H9 (cell line): ENCODE measurements around the gene NLRX1. TPM values are rescaled to one million over a fixed set of nuclear protein-coding genes. Genes with fewer than 3 reads are reported as not detected.

Experiments
- DNase-seq: peaks from one replicate; pipeline ENCODE4 v3.0.0-alpha.2; 2017
- H2AFZ ChIP-seq: one replicate; pipeline ENCODE4 v1.6.1; 2013; ENCODE audit warnings: mild to moderate bottlenecking, low read length, control low read depth, moderate library complexity
- H2AK5ac ChIP-seq: 2 replicates; pipeline ENCODE4 v1.6.1; 2013; ENCODE audit warnings: low read length, control low read depth, mixed read lengths; ENCODE audit not compliant: insufficient read length
- H2BK120ac ChIP-seq: one replicate; pipeline ENCODE4 v1.6.1; 2013; ENCODE audit warnings: low read depth, mild to moderate bottlenecking, low read length, control low read depth, inconsistent platforms; ENCODE audit not compliant: poor library complexity, severe bottlenecking
- H2BK12ac ChIP-seq: 2 replicates; pipeline ENCODE4 v1.6.1; 2013; ENCODE audit warnings: low read length, control low read depth, mixed read lengths, low read depth; ENCODE audit not compliant: insufficient read length
- H2BK15ac ChIP-seq: 2 replicates; pipeline ENCODE4 v1.6.1; 2013; ENCODE audit warnings: low read depth, low read length, control low read depth
- H2BK20ac ChIP-seq: one replicate; pipeline ENCODE4 v1.6.1; 2013; ENCODE audit warnings: low read depth, mild to moderate bottlenecking, low read length, control low read depth, inconsistent platforms; ENCODE audit not compliant: poor library complexity, severe bottlenecking
- H2BK5ac ChIP-seq: 2 replicates; pipeline ENCODE4 v1.6.1; 2013; ENCODE audit warnings: low read length, control low read depth, mixed read lengths; ENCODE audit not compliant: insufficient read length
- H3K14ac ChIP-seq: 2 replicates; pipeline ENCODE4 v1.6.1; 2013; ENCODE audit warnings: low read length, control low read depth; ENCODE audit not compliant: insufficient read depth
- H3K18ac ChIP-seq: 2 replicates; pipeline ENCODE4 v1.6.1; 2013; ENCODE audit warnings: low read depth, mild to moderate bottlenecking, mixed read lengths, low read length, control low read depth; ENCODE audit not compliant: insufficient read length
- H3K23ac ChIP-seq: 2 replicates; pipeline ENCODE4 v1.6.1; 2013; ENCODE audit warnings: low read length, control low read depth, mixed read lengths, low read depth; ENCODE audit not compliant: insufficient read length
- H3K23me2 ChIP-seq: 2 replicates; pipeline ENCODE4 v1.6.1; 2013; ENCODE audit warnings: low read depth, mild to moderate bottlenecking, mixed read lengths, low read length, control low read depth; ENCODE audit not compliant: insufficient read length, poor library complexity, severe bottlenecking
- H3K27ac ChIP-seq: 2 replicates; pipeline ENCODE4 v1.5.1; 2013; ENCODE audit warnings: low read length, control low read depth, mixed read lengths, low read depth; ENCODE audit not compliant: insufficient read length
- H3K27me3 ChIP-seq: 2 replicates; pipeline ENCODE4 v1.6.1; 2013; ENCODE audit warnings: low read length, control low read depth, inconsistent platforms; ENCODE audit not compliant: insufficient read depth
- H3K4ac ChIP-seq: 2 replicates; pipeline ENCODE4 v1.6.1; 2013; ENCODE audit warnings: low read depth, mild to moderate bottlenecking, control low read depth, inconsistent platforms, low read length, moderate library complexity
- H3K4me1 ChIP-seq: 2 replicates; pipeline ENCODE4 v1.6.1; 2013; ENCODE audit warnings: low read length, control low read depth, inconsistent platforms; ENCODE audit not compliant: insufficient read depth
- H3K4me2 ChIP-seq: 2 replicates; pipeline ENCODE4 v1.6.1; 2013; ENCODE audit warnings: low read length, control low read depth, mixed read lengths; ENCODE audit not compliant: insufficient read length, insufficient read depth
- H3K56ac ChIP-seq: 2 replicates; pipeline ENCODE4 v1.6.1; 2013; ENCODE audit warnings: low read depth, mild to moderate bottlenecking, mixed read lengths, low read length, control low read depth; ENCODE audit not compliant: insufficient read length
- H3K79me1 ChIP-seq: 2 replicates; pipeline ENCODE4 v1.6.1; 2013; ENCODE audit warnings: low read depth, mild to moderate bottlenecking, moderate library complexity, low read length, control low read depth, inconsistent platforms; ENCODE audit not compliant: insufficient read depth, poor library complexity, severe bottlenecking
- H3K79me2 ChIP-seq: 2 replicates; pipeline ENCODE4 v1.6.1; 2013; ENCODE audit warnings: low read length, control low read depth, inconsistent platforms; ENCODE audit not compliant: insufficient read depth
- H3K9ac ChIP-seq: 2 replicates; pipeline ENCODE4 v1.6.1; 2013; ENCODE audit warnings: low read length, control low read depth, mixed read lengths; ENCODE audit not compliant: insufficient read length; ENCODE audit errors: extremely low read depth
- H3K9me3 ChIP-seq: one replicate; pipeline ENCODE4 v1.6.1; 2013; ENCODE audit warnings: low read depth, low read length, inconsistent platforms; ENCODE audit not compliant: control insufficient read depth
- H3T11ph ChIP-seq: one replicate; pipeline ENCODE4 v1.6.1; 2013; ENCODE audit warnings: mild to moderate bottlenecking, low read length, control low read depth, inconsistent platforms
- H4K20me1 ChIP-seq: one replicate; pipeline ENCODE4 v1.6.1; 2013; ENCODE audit not compliant: control insufficient read depth, insufficient read length, insufficient read depth
- H4K5ac ChIP-seq: 2 replicates; pipeline ENCODE4 v1.6.1; 2013; ENCODE audit warnings: low read depth, mild to moderate bottlenecking, mixed read lengths, low read length, control low read depth; ENCODE audit not compliant: insufficient read length
- H4K8ac ChIP-seq: replicated peaks from 2 replicates; pipeline ENCODE4 v1.6.1; 2013; ENCODE audit warnings: low read length, control low read depth, mixed read lengths, low read depth; ENCODE audit not compliant: insufficient read length
- H4K91ac ChIP-seq: 2 replicates; pipeline ENCODE4 v1.6.1; 2013; ENCODE audit warnings: low read depth, mild to moderate bottlenecking, moderate library complexity, mixed read lengths, low read length, control low read depth; ENCODE audit not compliant: insufficient read length
- H3K27ac Mint-ChIP-seq, 3 experiments: 2 replicates in 2 of 3; 3 replicates in 1 of 3; pipeline ENCODE4 v1.8.0; 2020 to 2021; ENCODE audit warnings: mixed read lengths in 3 of 3, mild to moderate bottlenecking in 1 of 3, moderate library complexity in 1 of 3
- H3K27me3 Mint-ChIP-seq: 2 replicates; pipeline ENCODE4 v1.8.0; 2021; ENCODE audit warnings: low read depth, mild to moderate bottlenecking, moderate library complexity, mixed read lengths
- H3K36me3 Mint-ChIP-seq, 3 experiments: 2 replicates in 2 of 3; 3 replicates in 1 of 3; pipeline ENCODE4 v1.8.0; 2020 to 2021; ENCODE audit warnings: low read depth in 3 of 3, mixed read lengths in 3 of 3; ENCODE audit not compliant: insufficient read depth in 1 of 3
- H3K4me1 Mint-ChIP-seq, 2 experiments: 2 replicates each; pipeline ENCODE4 v1.8.0; 2020; ENCODE audit warnings: mixed read lengths in 2 of 2
- H3K4me3 Mint-ChIP-seq, 2 experiments: 2 replicates in 1 of 2; 3 replicates in 1 of 2; pipeline ENCODE4 v1.8.0; 2020 to 2021; ENCODE audit warnings: mild to moderate bottlenecking in 2 of 2, mixed read lengths in 2 of 2, moderate library complexity in 1 of 2
- H3K9me3 Mint-ChIP-seq, 2 experiments: 2 replicates in 1 of 2; 3 replicates in 1 of 2; pipeline ENCODE4 v1.8.0; 2020; ENCODE audit warnings: mild to moderate bottlenecking in 2 of 2, mixed read lengths in 2 of 2, moderate library complexity in 1 of 2
- CTCF ChIP-seq: fragments of 200-600 bp; sonication (generic); conservative IDR thresholded peaks from 3 replicates; pipeline ENCODE4 v1.8.0; 2021; ENCODE audit warnings: antibody characterized with exemption, mild to moderate bottlenecking
- WGBS: extraction: QIAGEN DNeasy Blood & Tissue Kit; methylation state at CpG from one replicate; pipeline ENCODE4 v1.1.7; 2013; ENCODE audit warnings: missing lambda C conversion rate, low lambda C conversion rate, mixed read lengths; ENCODE audit not compliant: insufficient read length; ENCODE audit errors: extremely low coverage; 5-methylcytosine and 5-hydroxymethylcytosine counted together
- total RNA-seq: library from RNA; stranded (reverse); gene quantifications from 2 replicates; pipeline ENCODE4 v1.2.1, GENCODE V29; 2021

NLRX1 gene
- total RNA-seq, 1 experiment from 2014 or later = 18.2 TPM

DNA sequence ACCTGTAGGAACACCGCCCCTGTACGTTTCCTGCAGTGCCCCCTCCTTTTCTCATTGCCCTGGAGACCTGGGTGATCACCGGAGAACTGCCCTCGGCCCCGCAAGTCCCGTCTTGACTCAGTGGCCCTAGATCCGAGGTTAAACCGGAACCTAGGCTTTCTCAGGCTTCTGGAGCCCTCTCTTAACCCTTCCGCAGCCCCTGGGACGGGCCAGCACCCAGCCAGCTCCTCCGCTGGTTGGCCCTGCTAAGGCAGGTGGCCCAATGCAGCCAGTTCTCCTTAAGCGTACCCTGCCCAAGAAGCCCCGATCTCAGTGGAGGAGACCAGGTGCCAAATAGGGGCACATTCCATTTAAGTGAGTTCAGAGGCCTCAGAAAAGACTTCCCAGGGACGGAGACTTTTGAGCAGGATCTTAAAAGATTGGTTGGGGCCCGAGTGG is 776 bp downstream of the NLRX1 start:
- Histone ChIP-seq H3K9ac (peak overlapping the region; percentile 69), H4K8ac (no peak overlapping the region), H3K4me1 (peaks cover 3% of the 10 kb centered on the region; the same call in 1 of the 2 replicates), H3K4me2 (peak overlapping the region; percentile 56), H3K27me3 (no peaks in the 10 kb centered on the region), H2AK5ac (no peak overlapping the region), H3K9me3 (no peaks in the 10 kb centered on the region), H3K14ac (peak overlapping the region; percentile 91; the same call in 1 of the 2 replicates), H3K23me2 (peaks cover 2% of the 10 kb centered on the region), H2BK15ac (no peak overlapping the region), H4K91ac (no peak overlapping the region), H3K18ac (peak overlapping the region; percentile 90), H3T11ph (no peak overlapping the region), H3K23ac (no peak overlapping the region), H3K4ac (no peak overlapping the region), H2BK5ac (no peak overlapping the region), H2BK12ac (no peak overlapping the region), H3K27ac (peak overlapping the region; percentile 34), H4K5ac (no peak overlapping the region), H3K56ac (no peak overlapping the region), H3K79me2 (no peaks in the 10 kb centered on the region), H3K79me1 (no peaks in the 10 kb centered on the region), H2BK20ac (no peak overlapping the region), H2BK120ac (no peak overlapping the region), H2AFZ (no peak overlapping the region), H4K20me1 (no peaks in the 10 kb centered on the region)
- H3K27ac Mint-ChIP-seq = peak overlapping the region; percentile 80 to 97 (median 93); a peak in 6 of 7 replicates
- peak; percentile 88 for DNase-seq
- H3K9me3 Mint-ChIP-seq = peaks cover 0 to 3% of the 10 kb centered on the region in 2 experiments; a peak in 1 of 5 replicates
- H3K4me3 Mint-ChIP-seq = peak overlapping the region; percentile 83 to 94
- peaks cover 24 to 33% of the 10 kb centered on the region in 2 experiments for H3K4me1 Mint-ChIP-seq
- peaks cover 0 to 8% (median 2%) of the 10 kb centered on the region in 3 experiments; a peak in 3 of 7 replicates for H3K36me3 Mint-ChIP-seq
- no peak for TF ChIP-seq CTCF
- H3K27me3 Mint-ChIP-seq = no peaks in the 10 kb centered on the region; the same call in 1 of the 2 replicates
- WGBS = no CpG with 5 or more reads among the region's 15 CpGs
